ENCODE results near the gene WDR37.
A peak's percentile ranks its signal among the peaks of the same experiment; 100 is the strongest.

WDR37 gene

GRCh38 chr10:1056326-1057105, at the start of gene WDR37 (continued):
- TF ChIP-seq ZNF280C (tag by site-specific recombination; IDR thresholded peaks at IDR 0.05) (no peak), ZBTB1 (tag by site-specific recombination; IDR thresholded peaks at IDR 0.05) (no peak; the same call in 1 of the 2 replicates), FEZF1 (tag by site-specific recombination; IDR thresholded peaks at IDR 0.05) (no peak), REST (tag by site-specific recombination; IDR thresholded peaks at IDR 0.05) (no peak), ZNF776 (tag by site-specific recombination; IDR thresholded peaks at IDR 0.05; ENCODE audit: borderline replicate concordance) (no peak), SETDB1 (IDR thresholded peaks at IDR 0.05; ENCODE audit: insufficient read length, low read length) (no peak), PBX3 (CRISPR knock-in tag; IDR thresholded peaks at IDR 0.05) (0 out of 2 replicates have a peak, but pooled peaks have one; percentile 66), KLF7 (tag by site-specific recombination; IDR thresholded peaks at IDR 0.05; ENCODE audit: borderline replicate concordance) (peak; percentile 74; the same call in 1 of the 2 replicates), KLF8 (tag by site-specific recombination; IDR thresholded peaks at IDR 0.05) (peak; percentile 98), TSHZ1 (tag by site-specific recombination; IDR thresholded peaks at IDR 0.05; ENCODE audit: borderline replicate concordance) (no peak), ZNF133 (tag by site-specific recombination; IDR thresholded peaks at IDR 0.05) (no peak), ZNF138 (tag by site-specific recombination; IDR thresholded peaks at IDR 0.05; ENCODE audit: borderline replicate concordance) (no peak), ZNF350 (tag by site-specific recombination; IDR thresholded peaks at IDR 0.05) (no peak), REPIN1 (tag by site-specific recombination; IDR thresholded peaks at IDR 0.05; ENCODE audit: low read depth) (0 out of 2 replicates have a peak, but pooled peaks have one; percentile 17), BCL6B (tag by site-specific recombination; IDR thresholded peaks at IDR 0.05) (no peak), ZNF704 (tag by site-specific recombination; IDR thresholded peaks at IDR 0.05) (no peak), BCL11A (tag by site-specific recombination; IDR thresholded peaks at IDR 0.05; ENCODE audit: low read depth) (no peak), ZNF621 (tag by site-specific recombination; IDR thresholded peaks at IDR 0.05) (no peak), ZBTB11 (tag by site-specific recombination; conservative IDR thresholded peaks at IDR 0.05; ENCODE audit: low read depth) (peak; percentile 98), GLIS2 (tag by site-specific recombination; IDR thresholded peaks at IDR 0.05) (peak; percentile 99), ZNF112 (tag by site-specific recombination; IDR thresholded peaks at IDR 0.05) (no peak)

All from HEK293 (cell line).